NCI-H1694 treated with DMSO at 0.1 percent for 48 hours (cell line): Measurements from ENCODE around the gene HIPK4.
"Not testable (repeated sequence)": the region's sequence is repeated elsewhere in the genome, so short reads cannot be mapped to it uniquely, and the experiment has no call there.

ENCODE experiments used
- DNase-seq: peaks from one replicate; lab custom pipeline; 2025; lab: John Stamatoyannopoulos, UW

HIPK4 gene

GRCh38 chr19:40416918-40417642, 27.1 kb upstream of the HIPK4 start:
- DNase-seq, result no peak

- no peak for DNase-seq
These were observed 25.8 kb upstream of the HIPK4 start for GRCh38 chr19:40415768-40416167.

GRCh38 chr19:40414542-40415535, 24.9 kb upstream of the HIPK4 start:
- DNase-seq, result no peak

GRCh38 chr19:40413291-40413845, 23.4 kb upstream of the HIPK4 start, which contains the start of gene PRX:
PRX (minus strand) TSS chr19:40413378; CDS start chr19:40407932, 5,446 bp downstream.
- no peak for DNase-seq

GRCh38 chr19:40412866-40413265, 22.9 kb upstream of the HIPK4 start:
- DNase-seq, result no peak

- no peak for DNase-seq
These were observed 22.0 kb upstream of the HIPK4 start for GRCh38 chr19:40411958-40412499.

- DNase-seq, result no peak
These were observed 21.3 kb upstream of the HIPK4 start for GRCh38 chr19:40411125-40411842.

- DNase-seq, result no peak
These were observed 20.0 kb upstream of the HIPK4 start for GRCh38 chr19:40410030-40410389.

- not testable (repeated sequence) for DNase-seq
These were observed 18.6 kb upstream of the HIPK4 start for GRCh38 chr19:40408598-40408925.

- DNase-seq, result no peak
These were observed 18.0 kb upstream of the HIPK4 start for GRCh38 chr19:40407714-40408597.

GRCh38 chr19:40403262-40403984, 13.4 kb upstream of the HIPK4 start:
- DNase-seq, result peak; percentile 19

GRCh38 chr19:40400559-40400958, 10.6 kb upstream of the HIPK4 start:
- no peak for DNase-seq

- DNase-seq, result no peak
These were observed 8.6 kb upstream of the HIPK4 start for GRCh38 chr19:40398417-40399131.

GRCh38 chr19:40397568-40397906, 7.6 kb upstream of the HIPK4 start:
- no peak for DNase-seq

- no peak for DNase-seq
These were observed 7.0 kb upstream of the HIPK4 start for GRCh38 chr19:40396886-40397567.

GRCh38 chr19:40395956-40396355, 6.0 kb upstream of the HIPK4 start:
- no peak for DNase-seq

GRCh38 chr19:40394816-40395210, 4.8 kb upstream of the HIPK4 start:
- no peak for DNase-seq

GRCh38 chr19:40393894-40394815, 4.2 kb upstream of the HIPK4 start:
- DNase-seq, result no peak
